BE2C (cell line): ENCODE measurements around the gene RUNX2.

Source experiments
- DNase-seq: peaks from one replicate; pipeline ENCODE4 v3.0.0-alpha.2; 2020
- H3K27me3 ChIP-seq: fragments of 250-450 bp; sonication (Bioruptor Pico); 2 replicates; pipeline ENCODE4 v1.5.1; 2020; ENCODE audit warnings: mild to moderate bottlenecking
- H3K36me3 ChIP-seq: fragments of 250-450 bp; sonication (Bioruptor Pico); 2 replicates; pipeline ENCODE4 v1.5.1; 2020; ENCODE audit warnings: mild to moderate bottlenecking
- H3K4me1 ChIP-seq: fragments of 250-450 bp; sonication (Bioruptor Pico); 2 replicates; pipeline ENCODE4 v1.5.1; 2020
- H3K4me3 ChIP-seq: 2 replicates; pipeline ENCODE4 v1.5.1; 2011; ENCODE audit warnings: low read depth, low read length
- H3K9me3 ChIP-seq: fragments of 250-450 bp; sonication (Bioruptor Pico); 2 replicates; pipeline ENCODE4 v1.5.1; 2020
- TF ChIP-seq, protein P1 (sequence below): IDR thresholded peaks from 2 replicates; pipeline ENCODE4 v1.5.1; 2012; ENCODE audit warnings: mild to moderate bottlenecking, low read depth, low read length

The RUNX2 gene

DNA sequence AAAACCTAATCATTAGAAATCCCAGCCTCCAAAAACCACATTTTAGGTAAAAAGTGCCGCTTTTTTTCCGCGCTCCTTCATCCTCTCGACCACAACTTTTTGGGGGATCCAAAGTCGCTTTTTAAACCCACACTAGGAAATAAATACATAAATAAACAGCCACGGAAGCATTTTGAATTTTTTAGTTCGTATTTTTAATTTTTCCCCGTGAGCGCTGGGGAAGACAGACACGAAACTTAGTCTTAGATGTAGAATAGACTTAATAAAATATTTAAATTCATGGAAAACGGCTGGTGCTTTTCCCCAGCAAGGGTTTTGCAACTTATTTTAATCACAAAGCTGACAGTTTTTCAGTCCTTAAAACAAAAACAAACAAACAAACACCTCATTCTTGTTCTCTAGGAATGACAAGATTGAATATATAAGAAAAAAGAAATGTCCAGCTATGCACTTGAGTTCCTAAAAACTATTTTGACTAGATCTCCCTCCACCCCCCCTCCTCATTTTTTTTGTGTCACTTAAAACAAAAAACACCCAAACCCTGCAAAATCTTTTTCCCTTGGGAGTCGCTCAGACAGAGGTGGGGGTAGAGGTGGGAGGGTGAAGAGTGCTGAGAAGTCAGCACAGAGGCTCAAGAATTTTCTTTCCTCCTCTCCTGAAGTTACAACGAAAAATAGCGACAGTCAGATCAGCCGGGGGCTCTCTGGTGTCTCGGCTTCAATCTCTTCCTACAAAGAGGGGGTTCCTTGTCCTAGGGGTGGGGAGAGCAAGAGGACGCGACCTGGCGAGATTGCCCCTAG lies 93.0 kb downstream of the RUNX2 start:
- Histone ChIP-seq H3K4me3 (peak overlapping the region; percentile 14; the same call in 1 of the 2 replicates), H3K36me3 (no peaks in the 10 kb centered on the region), H3K27me3 (peaks cover 100% of the 10 kb centered on the region), H3K4me1 (no peaks in the 10 kb centered on the region), H3K9me3 (no peaks in the 10 kb centered on the region)
- TF ChIP-seq, protein P1, sequence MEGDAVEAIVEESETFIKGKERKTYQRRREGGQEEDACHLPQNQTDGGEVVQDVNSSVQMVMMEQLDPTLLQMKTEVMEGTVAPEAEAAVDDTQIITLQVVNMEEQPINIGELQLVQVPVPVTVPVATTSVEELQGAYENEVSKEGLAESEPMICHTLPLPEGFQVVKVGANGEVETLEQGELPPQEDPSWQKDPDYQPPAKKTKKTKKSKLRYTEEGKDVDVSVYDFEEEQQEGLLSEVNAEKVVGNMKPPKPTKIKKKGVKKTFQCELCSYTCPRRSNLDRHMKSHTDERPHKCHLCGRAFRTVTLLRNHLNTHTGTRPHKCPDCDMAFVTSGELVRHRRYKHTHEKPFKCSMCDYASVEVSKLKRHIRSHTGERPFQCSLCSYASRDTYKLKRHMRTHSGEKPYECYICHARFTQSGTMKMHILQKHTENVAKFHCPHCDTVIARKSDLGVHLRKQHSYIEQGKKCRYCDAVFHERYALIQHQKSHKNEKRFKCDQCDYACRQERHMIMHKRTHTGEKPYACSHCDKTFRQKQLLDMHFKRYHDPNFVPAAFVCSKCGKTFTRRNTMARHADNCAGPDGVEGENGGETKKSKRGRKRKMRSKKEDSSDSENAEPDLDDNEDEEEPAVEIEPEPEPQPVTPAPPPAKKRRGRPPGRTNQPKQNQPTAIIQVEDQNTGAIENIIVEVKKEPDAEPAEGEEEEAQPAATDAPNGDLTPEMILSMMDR = no peak
- no peak for DNase-seq

GRCh38 chr6:45421709-45422502 lies 93.8 kb downstream of the RUNX2 start:
- Histone ChIP-seq H3K4me3 (peak overlapping the region; percentile 20), H3K27me3 (peaks cover 99% of the 10 kb centered on the region), H3K4me1 (no peaks in the 10 kb centered on the region), H3K36me3 (no peaks in the 10 kb centered on the region), H3K9me3 (no peaks in the 10 kb centered on the region)
- peak; percentile 21 for DNase-seq
- TF ChIP-seq, protein P1 = no peak

- DNase-seq = peak; percentile 12
- Histone ChIP-seq H3K36me3 (no peaks in the 10 kb centered on the region), H3K4me3 (peak overlapping the region; percentile 20; the same call in 1 of the 2 replicates), H3K27me3 (peaks cover 97% of the 10 kb centered on the region), H3K4me1 (no peaks in the 10 kb centered on the region), H3K9me3 (no peaks in the 10 kb centered on the region)
- TF ChIP-seq, protein P1 = no peak
These were observed 94.5 kb downstream of the RUNX2 start for GRCh38 chr6:45422503-45423110.

DNA sequence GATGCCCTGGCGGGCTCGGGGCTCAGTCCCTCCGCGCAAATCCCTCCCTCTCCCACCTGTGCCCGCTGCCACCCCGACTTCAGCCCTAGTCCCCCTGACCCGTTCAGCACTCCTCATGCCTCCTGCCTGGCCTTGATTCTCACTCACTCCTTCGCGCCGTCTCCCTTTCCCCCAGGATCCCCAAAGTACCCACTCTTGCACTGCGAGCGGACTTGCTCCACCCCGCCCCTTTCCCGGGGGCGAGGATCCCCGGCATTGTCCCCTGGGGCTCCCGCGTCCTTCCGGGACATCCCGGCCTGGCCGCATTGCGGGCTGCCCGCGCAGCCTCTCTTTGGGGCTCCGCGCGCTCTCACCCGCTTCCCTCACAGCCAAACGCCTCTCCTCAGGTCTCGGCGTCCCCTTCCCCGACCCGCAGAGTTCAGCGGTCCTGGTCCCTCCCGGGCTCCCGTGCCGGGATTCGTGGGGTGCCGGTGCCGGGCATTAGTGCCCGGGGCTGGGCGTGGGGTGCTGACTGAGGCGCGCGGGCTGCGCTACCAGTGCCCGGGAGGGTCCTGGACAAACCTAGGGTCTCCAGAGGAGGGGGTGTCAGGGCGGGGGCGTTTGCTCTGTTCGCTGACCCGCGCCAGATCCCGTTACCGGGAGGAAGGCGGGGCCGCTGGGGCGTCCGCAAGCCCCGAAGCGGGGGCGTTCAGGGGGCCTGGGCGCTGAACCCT lies 95.1 kb downstream of the RUNX2 start:
- Histone ChIP-seq H3K4me3 (no peak overlapping the region), H3K9me3 (no peaks in the 10 kb centered on the region), H3K27me3 (peaks cover 97% of the 10 kb centered on the region), H3K4me1 (no peaks in the 10 kb centered on the region), H3K36me3 (no peaks in the 10 kb centered on the region)
- TF ChIP-seq, protein P1 = no peak
- DNase-seq = no peak

GRCh38 chr6:45423824-45424450 lies 95.8 kb downstream of the RUNX2 start:
- no peaks in the 10 kb centered on the region for H3K36me3 ChIP-seq
- TF ChIP-seq, protein P1 = no peak
- H3K4me3 ChIP-seq = no peak overlapping the region
- no peak for DNase-seq
- H3K4me1 ChIP-seq = no peaks in the 10 kb centered on the region
- H3K9me3 ChIP-seq = no peaks in the 10 kb centered on the region
- peaks cover 93% of the 10 kb centered on the region for H3K27me3 ChIP-seq
